H9 (cell line): ENCODE measurements around the gene FANCI. TPM values are rescaled to one million over a fixed set of nuclear protein-coding genes. Genes with fewer than 3 reads are reported as not detected.

Experiments
- DNase-seq: peaks from one replicate; pipeline ENCODE4 v3.0.0-alpha.2; 2017
- H2AFZ ChIP-seq: one replicate; pipeline ENCODE4 v1.6.1; 2013; ENCODE audit warnings: mild to moderate bottlenecking, low read length, control low read depth, moderate library complexity
- H2AK5ac ChIP-seq: 2 replicates; pipeline ENCODE4 v1.6.1; 2013; ENCODE audit warnings: low read length, control low read depth, mixed read lengths; ENCODE audit not compliant: insufficient read length
- H2BK120ac ChIP-seq: one replicate; pipeline ENCODE4 v1.6.1; 2013; ENCODE audit warnings: low read depth, mild to moderate bottlenecking, low read length, control low read depth, inconsistent platforms; ENCODE audit not compliant: poor library complexity, severe bottlenecking
- H2BK12ac ChIP-seq: 2 replicates; pipeline ENCODE4 v1.6.1; 2013; ENCODE audit warnings: low read length, control low read depth, mixed read lengths, low read depth; ENCODE audit not compliant: insufficient read length
- H2BK15ac ChIP-seq: 2 replicates; pipeline ENCODE4 v1.6.1; 2013; ENCODE audit warnings: low read depth, low read length, control low read depth
- H2BK20ac ChIP-seq: one replicate; pipeline ENCODE4 v1.6.1; 2013; ENCODE audit warnings: low read depth, mild to moderate bottlenecking, low read length, control low read depth, inconsistent platforms; ENCODE audit not compliant: poor library complexity, severe bottlenecking
- H2BK5ac ChIP-seq: 2 replicates; pipeline ENCODE4 v1.6.1; 2013; ENCODE audit warnings: low read length, control low read depth, mixed read lengths; ENCODE audit not compliant: insufficient read length
- H3K14ac ChIP-seq: 2 replicates; pipeline ENCODE4 v1.6.1; 2013; ENCODE audit warnings: low read length, control low read depth; ENCODE audit not compliant: insufficient read depth
- H3K18ac ChIP-seq: 2 replicates; pipeline ENCODE4 v1.6.1; 2013; ENCODE audit warnings: low read depth, mild to moderate bottlenecking, mixed read lengths, low read length, control low read depth; ENCODE audit not compliant: insufficient read length
- H3K23ac ChIP-seq: 2 replicates; pipeline ENCODE4 v1.6.1; 2013; ENCODE audit warnings: low read length, control low read depth, mixed read lengths, low read depth; ENCODE audit not compliant: insufficient read length
- H3K23me2 ChIP-seq: 2 replicates; pipeline ENCODE4 v1.6.1; 2013; ENCODE audit warnings: low read depth, mild to moderate bottlenecking, mixed read lengths, low read length, control low read depth; ENCODE audit not compliant: insufficient read length, poor library complexity, severe bottlenecking
- H3K27ac ChIP-seq: 2 replicates; pipeline ENCODE4 v1.5.1; 2013; ENCODE audit warnings: low read length, control low read depth, mixed read lengths, low read depth; ENCODE audit not compliant: insufficient read length
- H3K27me3 ChIP-seq: 2 replicates; pipeline ENCODE4 v1.6.1; 2013; ENCODE audit warnings: low read length, control low read depth, inconsistent platforms; ENCODE audit not compliant: insufficient read depth
- H3K4ac ChIP-seq: 2 replicates; pipeline ENCODE4 v1.6.1; 2013; ENCODE audit warnings: low read depth, mild to moderate bottlenecking, control low read depth, inconsistent platforms, low read length, moderate library complexity
- H3K4me1 ChIP-seq: 2 replicates; pipeline ENCODE4 v1.6.1; 2013; ENCODE audit warnings: low read length, control low read depth, inconsistent platforms; ENCODE audit not compliant: insufficient read depth
- H3K4me2 ChIP-seq: 2 replicates; pipeline ENCODE4 v1.6.1; 2013; ENCODE audit warnings: low read length, control low read depth, mixed read lengths; ENCODE audit not compliant: insufficient read length, insufficient read depth
- H3K56ac ChIP-seq: 2 replicates; pipeline ENCODE4 v1.6.1; 2013; ENCODE audit warnings: low read depth, mild to moderate bottlenecking, mixed read lengths, low read length, control low read depth; ENCODE audit not compliant: insufficient read length
- H3K79me1 ChIP-seq: 2 replicates; pipeline ENCODE4 v1.6.1; 2013; ENCODE audit warnings: low read depth, mild to moderate bottlenecking, moderate library complexity, low read length, control low read depth, inconsistent platforms; ENCODE audit not compliant: insufficient read depth, poor library complexity, severe bottlenecking
- H3K79me2 ChIP-seq: 2 replicates; pipeline ENCODE4 v1.6.1; 2013; ENCODE audit warnings: low read length, control low read depth, inconsistent platforms; ENCODE audit not compliant: insufficient read depth
- H3K9ac ChIP-seq: 2 replicates; pipeline ENCODE4 v1.6.1; 2013; ENCODE audit warnings: low read length, control low read depth, mixed read lengths; ENCODE audit not compliant: insufficient read length; ENCODE audit errors: extremely low read depth
- H3K9me3 ChIP-seq: one replicate; pipeline ENCODE4 v1.6.1; 2013; ENCODE audit warnings: low read depth, low read length, inconsistent platforms; ENCODE audit not compliant: control insufficient read depth
- H3T11ph ChIP-seq: one replicate; pipeline ENCODE4 v1.6.1; 2013; ENCODE audit warnings: mild to moderate bottlenecking, low read length, control low read depth, inconsistent platforms
- H4K20me1 ChIP-seq: one replicate; pipeline ENCODE4 v1.6.1; 2013; ENCODE audit not compliant: control insufficient read depth, insufficient read length, insufficient read depth
- H4K5ac ChIP-seq: 2 replicates; pipeline ENCODE4 v1.6.1; 2013; ENCODE audit warnings: low read depth, mild to moderate bottlenecking, mixed read lengths, low read length, control low read depth; ENCODE audit not compliant: insufficient read length
- H4K8ac ChIP-seq: replicated peaks from 2 replicates; pipeline ENCODE4 v1.6.1; 2013; ENCODE audit warnings: low read length, control low read depth, mixed read lengths, low read depth; ENCODE audit not compliant: insufficient read length
- H4K91ac ChIP-seq: 2 replicates; pipeline ENCODE4 v1.6.1; 2013; ENCODE audit warnings: low read depth, mild to moderate bottlenecking, moderate library complexity, mixed read lengths, low read length, control low read depth; ENCODE audit not compliant: insufficient read length
- H3K27ac Mint-ChIP-seq, 3 experiments: 2 replicates in 2 of 3; 3 replicates in 1 of 3; pipeline ENCODE4 v1.8.0; 2020 to 2021; ENCODE audit warnings: mixed read lengths in 3 of 3, mild to moderate bottlenecking in 1 of 3, moderate library complexity in 1 of 3
- H3K27me3 Mint-ChIP-seq: 2 replicates; pipeline ENCODE4 v1.8.0; 2021; ENCODE audit warnings: low read depth, mild to moderate bottlenecking, moderate library complexity, mixed read lengths
- H3K36me3 Mint-ChIP-seq, 3 experiments: 2 replicates in 2 of 3; 3 replicates in 1 of 3; pipeline ENCODE4 v1.8.0; 2020 to 2021; ENCODE audit warnings: low read depth in 3 of 3, mixed read lengths in 3 of 3; ENCODE audit not compliant: insufficient read depth in 1 of 3
- H3K4me1 Mint-ChIP-seq, 2 experiments: 2 replicates each; pipeline ENCODE4 v1.8.0; 2020; ENCODE audit warnings: mixed read lengths in 2 of 2
- H3K4me3 Mint-ChIP-seq, 2 experiments: 2 replicates in 1 of 2; 3 replicates in 1 of 2; pipeline ENCODE4 v1.8.0; 2020 to 2021; ENCODE audit warnings: mild to moderate bottlenecking in 2 of 2, mixed read lengths in 2 of 2, moderate library complexity in 1 of 2
- H3K9me3 Mint-ChIP-seq, 2 experiments: 2 replicates in 1 of 2; 3 replicates in 1 of 2; pipeline ENCODE4 v1.8.0; 2020; ENCODE audit warnings: mild to moderate bottlenecking in 2 of 2, mixed read lengths in 2 of 2, moderate library complexity in 1 of 2
- WGBS: extraction: QIAGEN DNeasy Blood & Tissue Kit; methylation state at CpG from one replicate; pipeline ENCODE4 v1.1.7; 2013; ENCODE audit warnings: missing lambda C conversion rate, low lambda C conversion rate, mixed read lengths; ENCODE audit not compliant: insufficient read length; ENCODE audit errors: extremely low coverage; 5-methylcytosine and 5-hydroxymethylcytosine counted together
- total RNA-seq: library from RNA; stranded (reverse); gene quantifications from 2 replicates; pipeline ENCODE4 v1.2.1, GENCODE V29; 2021
- TF ChIP-seq, protein P1 (sequence below): fragments of 200-600 bp; sonication (generic); conservative IDR thresholded peaks from 3 replicates; pipeline ENCODE4 v1.8.0; 2021; ENCODE audit warnings: antibody characterized with exemption, mild to moderate bottlenecking

Gene FANCI
- total RNA-seq, 1 experiment from 2014 or later, result 106 TPM

DNA sequence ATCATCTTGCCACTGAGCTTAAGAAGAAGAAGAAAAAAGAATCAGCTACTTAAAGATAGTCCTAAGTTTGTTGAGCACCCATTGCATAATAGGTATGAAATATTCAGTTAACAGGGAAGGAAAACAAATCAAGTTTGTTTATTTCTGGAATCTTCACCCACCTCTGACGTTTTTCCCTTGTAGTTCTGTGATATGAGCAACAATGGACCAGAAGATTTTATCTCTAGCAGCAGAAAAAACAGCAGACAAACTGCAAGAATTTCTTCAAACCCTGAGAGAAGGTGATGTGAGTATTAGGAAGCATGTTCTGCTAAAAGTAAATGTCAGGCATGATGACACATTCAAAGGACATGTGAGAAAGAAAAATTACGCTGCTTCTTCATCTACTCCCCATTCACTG is 3.7 kb downstream of the FANCI start:
- Histone ChIP-seq H3K9me3 (no peaks in the 10 kb centered on the region), H2AK5ac (no peak overlapping the region), H3K27me3 (no peaks in the 10 kb centered on the region; the same call in 1 of the 2 replicates), H2BK120ac (no peak overlapping the region), H3K56ac (no peak overlapping the region), H3K79me2 (peaks cover 14% of the 10 kb centered on the region; the same call in 1 of the 2 replicates), H3K4ac (no peak overlapping the region), H4K8ac (no peak overlapping the region), H3K18ac (no peak overlapping the region), H4K91ac (no peak overlapping the region), H2BK15ac (no peak overlapping the region), H3K23ac (no peak overlapping the region), H2BK12ac (no peak overlapping the region), H3K4me1 (no peaks in the 10 kb centered on the region), H4K5ac (no peak overlapping the region), H2BK5ac (no peak overlapping the region), H3K14ac (no peak overlapping the region), H3K23me2 (peaks cover 17% of the 10 kb centered on the region), H3K9ac (no peak overlapping the region), H3K79me1 (peaks cover 2% of the 10 kb centered on the region), H3K4me2 (no peak overlapping the region), H2BK20ac (no peak overlapping the region), H3T11ph (no peak overlapping the region), H3K27ac (no peak overlapping the region), H2AFZ (no peak overlapping the region), H4K20me1 (no peaks in the 10 kb centered on the region)
- Mint-ChIP-seq H3K4me1 (peaks cover 21 to 27% of the 10 kb centered on the region in 2 experiments), H3K27ac (no peak overlapping the region), H3K36me3 (peaks cover 42 to 54% (median 54%) of the 10 kb centered on the region in 3 experiments), H3K4me3 (no peak overlapping the region), H3K9me3 (peaks cover 8 to 13% of the 10 kb centered on the region in 2 experiments), H3K27me3 (peaks cover 8% of the 10 kb centered on the region)
- DNase-seq, result no peak
- TF ChIP-seq, protein P1, sequence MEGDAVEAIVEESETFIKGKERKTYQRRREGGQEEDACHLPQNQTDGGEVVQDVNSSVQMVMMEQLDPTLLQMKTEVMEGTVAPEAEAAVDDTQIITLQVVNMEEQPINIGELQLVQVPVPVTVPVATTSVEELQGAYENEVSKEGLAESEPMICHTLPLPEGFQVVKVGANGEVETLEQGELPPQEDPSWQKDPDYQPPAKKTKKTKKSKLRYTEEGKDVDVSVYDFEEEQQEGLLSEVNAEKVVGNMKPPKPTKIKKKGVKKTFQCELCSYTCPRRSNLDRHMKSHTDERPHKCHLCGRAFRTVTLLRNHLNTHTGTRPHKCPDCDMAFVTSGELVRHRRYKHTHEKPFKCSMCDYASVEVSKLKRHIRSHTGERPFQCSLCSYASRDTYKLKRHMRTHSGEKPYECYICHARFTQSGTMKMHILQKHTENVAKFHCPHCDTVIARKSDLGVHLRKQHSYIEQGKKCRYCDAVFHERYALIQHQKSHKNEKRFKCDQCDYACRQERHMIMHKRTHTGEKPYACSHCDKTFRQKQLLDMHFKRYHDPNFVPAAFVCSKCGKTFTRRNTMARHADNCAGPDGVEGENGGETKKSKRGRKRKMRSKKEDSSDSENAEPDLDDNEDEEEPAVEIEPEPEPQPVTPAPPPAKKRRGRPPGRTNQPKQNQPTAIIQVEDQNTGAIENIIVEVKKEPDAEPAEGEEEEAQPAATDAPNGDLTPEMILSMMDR, result no peak
- WGBS, result no CpG with 5 or more reads among the region's 2 CpGs
